SU-DHL-6 (cell line): Measurements from ENCODE around the gene KIF5C.

ENCODE experiments used
- CTCF ChIP-seq: fragments of 200-600 bp; sonication (generic); IDR thresholded peaks from one replicate; pipeline ENCODE4 v1.5.1; 2017; ENCODE audit warnings: antibody characterized with exemption, mild to moderate bottlenecking, low read length, moderate library complexity; ENCODE audit not compliant: insufficient read depth, poor library complexity, severe bottlenecking
- EZH2phosphoT487 ChIP-seq: fragments of 200-600 bp; sonication (generic), shearing (Covaris generic); conservative IDR thresholded peaks from 2 replicates; pipeline ENCODE4 v1.6.1; 2018; ENCODE audit warnings: mild to moderate bottlenecking, antibody characterized with exemption, low read length, moderate library complexity, mixed read lengths

DNA sequence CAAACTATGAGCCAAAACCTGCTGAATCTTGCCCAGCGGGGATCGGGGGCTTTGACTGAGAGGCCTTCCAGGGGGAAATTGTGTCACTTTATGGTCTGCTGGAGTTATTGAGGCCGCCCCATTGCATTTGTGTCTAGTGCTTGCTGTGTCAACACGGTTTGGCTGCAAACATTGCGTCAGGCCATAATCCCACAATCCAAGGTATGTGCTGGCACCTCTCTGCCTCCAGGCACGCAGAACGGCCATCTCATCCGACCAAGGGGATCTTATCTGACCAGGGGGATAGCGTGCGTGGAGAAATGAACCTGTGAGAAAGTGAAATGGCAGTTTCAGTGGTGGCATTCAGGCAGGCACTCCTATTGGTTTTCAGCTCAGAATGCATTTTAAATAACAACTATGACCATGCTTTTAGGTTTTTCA, 145.4 kb downstream of the KIF5C start:
- TF ChIP-seq CTCF: no peak
- no peak for TF ChIP-seq EZH2phosphoT487
